HG02840 (cell line): ENCODE data around the gene ZAP70.
"Not testable (repeated sequence)": the region's sequence is repeated elsewhere in the genome, so short reads cannot be mapped to it uniquely, and the experiment has no call there.

Experiments used
- ATAC-seq: cut with Tn5 transposase; IDR thresholded peaks from one replicate; pipeline ENCODE4 v1.9.1; 2021; ENCODE audit warnings: mild to moderate bottlenecking, moderate library complexity, moderate number of reproducible peaks; ENCODE audit not compliant: unreplicated experiment, low FRiP score

ZAP70 gene

GRCh38 chr2:97713296-97714083 lies at the start of gene ZAP70:
ZAP70 (plus strand) TSS chr2:97713576; CDS start chr2:97724037, 10,461 bp downstream.
- no peak for ATAC-seq

- ATAC-seq = no peak
Observed at GRCh38 chr2:97663626-97663961, 49.8 kb upstream of the ZAP70 start.

- ATAC-seq = peak; percentile 85
Observed at GRCh38 chr2:97663962-97664635, 49.3 kb upstream of the ZAP70 start, which contains the start of gene ACTR1B. ACTR1B (minus strand) TSS chr2:97664044; CDS start chr2:97663890, 154 bp downstream.

- ATAC-seq = no peak
Observed at GRCh38 chr2:97664636-97664970, 48.8 kb upstream of the ZAP70 start.

GRCh38 chr2:97669448-97669847 lies 43.9 kb upstream of the ZAP70 start, which contains the start of gene C2orf92:
C2orf92 (plus strand) TSS chr2:97669713; CDS start chr2:97669789, 76 bp downstream.
- no peak for ATAC-seq

GRCh38 chr2:97670471-97670870 lies 42.9 kb upstream of the ZAP70 start:
- no peak for ATAC-seq

- ATAC-seq = no peak
Observed at GRCh38 chr2:97671526-97671925, 41.9 kb upstream of the ZAP70 start.

GRCh38 chr2:97672606-97673140 lies 40.7 kb upstream of the ZAP70 start:
- not testable (repeated sequence) for ATAC-seq

GRCh38 chr2:97673182-97673914 lies 40.0 kb upstream of the ZAP70 start:
- ATAC-seq = no peak

- ATAC-seq = no peak
Observed at GRCh38 chr2:97673915-97674283, 39.5 kb upstream of the ZAP70 start.

GRCh38 chr2:97675430-97676113 lies 37.8 kb upstream of the ZAP70 start:
- no peak for ATAC-seq

GRCh38 chr2:97676620-97677019 lies 36.8 kb upstream of the ZAP70 start:
- no peak for ATAC-seq

GRCh38 chr2:97677480-97677879 lies 35.9 kb upstream of the ZAP70 start:
- ATAC-seq = no peak

GRCh38 chr2:97678298-97678697 lies 35.1 kb upstream of the ZAP70 start:
- no peak for ATAC-seq

- not testable (repeated sequence) for ATAC-seq
Observed at GRCh38 chr2:97687235-97687634, 26.1 kb upstream of the ZAP70 start.

GRCh38 chr2:97688062-97688827 lies 25.1 kb upstream of the ZAP70 start:
- no peak for ATAC-seq

- ATAC-seq = no peak
Observed at GRCh38 chr2:97691166-97691565, 22.2 kb upstream of the ZAP70 start.

- ATAC-seq = no peak
Observed at GRCh38 chr2:97693476-97693875, 19.9 kb upstream of the ZAP70 start.

GRCh38 chr2:97695744-97696143 lies 17.6 kb upstream of the ZAP70 start:
- ATAC-seq = no peak
